Liver (tissue), 3 donors: ENCODE measurements around the gene FRMD4A.

Source experiments
- FOXA1 ChIP-seq: IDR thresholded peaks from 2 replicates; pipeline ENCODE4 v1.6.1; 2016; ENCODE audit warnings: antibody characterized with exemption
- GABPA ChIP-seq, 2 donors: IDR thresholded peaks in 1 of 2; conservative IDR thresholded peaks in 1 of 2; 2 replicates each; pipeline ENCODE4 v1.6.1; 2016; ENCODE audit warnings: antibody characterized with exemption in 2 of 2, mild to moderate bottlenecking in 1 of 2, moderate library complexity in 1 of 2
- TF ChIP-seq, protein P1 (sequence below): fragments of 150-350 bp; IDR thresholded peaks from 2 replicates; pipeline ENCODE4 v1.5.1; 2017; ENCODE audit warnings: improper control_type of control experiment, low read depth, low read length; ENCODE audit not compliant: missing input control
- donor health status: healthy.
- donor health status: healthy.

DNA sequence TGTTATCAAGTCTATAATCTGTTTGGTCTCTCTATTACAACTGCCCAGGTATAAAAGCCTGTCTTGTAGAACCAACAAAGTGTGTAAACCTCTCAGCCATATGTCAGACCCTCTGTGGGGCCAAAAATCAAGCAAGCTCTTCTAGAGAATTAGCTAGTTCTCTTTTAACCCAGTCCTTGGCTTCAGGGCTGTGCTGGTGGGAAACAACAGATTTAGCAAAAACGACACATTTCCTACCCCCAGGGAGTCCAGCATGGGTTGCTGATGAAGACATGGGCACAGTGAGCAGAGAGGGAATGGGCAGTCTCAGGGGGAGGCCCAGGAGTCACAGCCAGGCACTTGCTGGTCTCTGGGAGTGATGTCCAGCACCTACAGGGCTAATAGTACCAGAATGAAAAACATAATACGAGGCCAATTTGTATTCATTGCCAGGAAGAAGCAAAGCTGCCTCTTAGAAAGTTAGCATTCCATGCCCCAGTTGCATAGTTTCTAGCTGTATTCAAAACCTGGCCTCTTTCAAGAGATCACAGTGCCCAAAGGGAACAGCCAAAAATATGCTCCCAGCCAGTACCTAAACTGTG, 80.1 kb downstream of the FRMD4A start:
- TF ChIP-seq, protein P1, sequence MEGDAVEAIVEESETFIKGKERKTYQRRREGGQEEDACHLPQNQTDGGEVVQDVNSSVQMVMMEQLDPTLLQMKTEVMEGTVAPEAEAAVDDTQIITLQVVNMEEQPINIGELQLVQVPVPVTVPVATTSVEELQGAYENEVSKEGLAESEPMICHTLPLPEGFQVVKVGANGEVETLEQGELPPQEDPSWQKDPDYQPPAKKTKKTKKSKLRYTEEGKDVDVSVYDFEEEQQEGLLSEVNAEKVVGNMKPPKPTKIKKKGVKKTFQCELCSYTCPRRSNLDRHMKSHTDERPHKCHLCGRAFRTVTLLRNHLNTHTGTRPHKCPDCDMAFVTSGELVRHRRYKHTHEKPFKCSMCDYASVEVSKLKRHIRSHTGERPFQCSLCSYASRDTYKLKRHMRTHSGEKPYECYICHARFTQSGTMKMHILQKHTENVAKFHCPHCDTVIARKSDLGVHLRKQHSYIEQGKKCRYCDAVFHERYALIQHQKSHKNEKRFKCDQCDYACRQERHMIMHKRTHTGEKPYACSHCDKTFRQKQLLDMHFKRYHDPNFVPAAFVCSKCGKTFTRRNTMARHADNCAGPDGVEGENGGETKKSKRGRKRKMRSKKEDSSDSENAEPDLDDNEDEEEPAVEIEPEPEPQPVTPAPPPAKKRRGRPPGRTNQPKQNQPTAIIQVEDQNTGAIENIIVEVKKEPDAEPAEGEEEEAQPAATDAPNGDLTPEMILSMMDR = no peak
- TF ChIP-seq GABPA (IDR thresholded peaks at IDR 0.05 in 1 of 2, conservative IDR thresholded peaks at IDR 0.05 in 1 of 2) = no peak
- no peak for TF ChIP-seq FOXA1
